GM21360 (cell line): ENCODE data around the gene BBS2.
"Not testable (repeated sequence)": the region's sequence is repeated elsewhere in the genome, so short reads cannot be mapped to it uniquely, and the experiment has no call there.

Experiments used
- ATAC-seq: cut with Tn5 transposase; IDR thresholded peaks from one replicate; pipeline ENCODE4 v1.9.1; 2021; ENCODE audit warnings: mild to moderate bottlenecking, moderate library complexity; ENCODE audit not compliant: unreplicated experiment

Gene BBS2

GRCh38 chr16:56530872-56531271 lies 11.0 kb upstream of the BBS2 start:
- ATAC-seq, result no peak

GRCh38 chr16:56525236-56525635 lies 5.4 kb upstream of the BBS2 start:
- no peak for ATAC-seq

GRCh38 chr16:56520251-56520577 lies 390 bp upstream of the BBS2 start:
- ATAC-seq, result no peak

- no peak for ATAC-seq
These were observed 1.4 kb downstream of the BBS2 start for GRCh38 chr16:56518425-56518824.

- no peak for ATAC-seq
These were observed 2.6 kb downstream of the BBS2 start for GRCh38 chr16:56517206-56517605.

GRCh38 chr16:56515665-56516064 lies 4.2 kb downstream of the BBS2 start:
- ATAC-seq, result no peak

GRCh38 chr16:56514845-56515244 lies 5.0 kb downstream of the BBS2 start:
- no peak for ATAC-seq

- ATAC-seq, result peak; percentile 49
These were observed 5.9 kb downstream of the BBS2 start for GRCh38 chr16:56513972-56514371.

DNA sequence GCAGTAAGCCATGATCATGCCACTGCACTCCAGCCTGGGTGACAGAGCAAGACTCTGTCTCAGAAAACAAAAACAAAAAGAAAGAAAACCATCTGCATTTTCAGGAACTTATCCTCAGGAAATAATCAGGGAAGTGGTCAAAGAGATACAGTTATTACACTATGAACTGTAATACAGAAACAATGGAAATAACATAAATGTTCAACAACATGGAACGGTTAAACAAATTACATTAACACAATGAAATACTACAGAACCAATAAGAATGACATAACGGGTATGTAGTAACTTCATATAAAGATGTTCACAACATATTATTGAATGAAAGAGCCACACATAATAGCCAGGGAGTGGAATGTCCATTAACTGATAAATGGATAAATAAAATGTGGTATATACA lies 6.7 kb downstream of the BBS2 start:
- ATAC-seq, result no peak

DNA sequence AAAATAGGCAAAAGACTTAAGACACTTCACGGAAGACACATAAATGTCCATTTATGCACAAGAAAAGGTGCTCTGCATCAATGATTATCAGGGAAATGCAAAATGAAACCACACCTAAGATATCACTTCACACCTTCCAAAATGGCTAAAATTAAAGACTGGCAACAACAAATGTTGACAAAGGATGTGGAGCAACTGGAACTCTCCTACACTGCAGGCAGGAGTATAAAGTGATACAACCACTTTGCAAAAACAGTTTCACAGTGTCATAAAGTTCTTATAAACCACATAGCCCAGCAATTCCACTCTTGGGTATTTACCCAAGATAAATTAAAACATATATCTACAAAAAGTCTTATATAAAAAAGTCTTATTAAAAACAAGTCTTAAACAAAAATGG lies 7.8 kb downstream of the BBS2 start:
- ATAC-seq, result no peak

DNA sequence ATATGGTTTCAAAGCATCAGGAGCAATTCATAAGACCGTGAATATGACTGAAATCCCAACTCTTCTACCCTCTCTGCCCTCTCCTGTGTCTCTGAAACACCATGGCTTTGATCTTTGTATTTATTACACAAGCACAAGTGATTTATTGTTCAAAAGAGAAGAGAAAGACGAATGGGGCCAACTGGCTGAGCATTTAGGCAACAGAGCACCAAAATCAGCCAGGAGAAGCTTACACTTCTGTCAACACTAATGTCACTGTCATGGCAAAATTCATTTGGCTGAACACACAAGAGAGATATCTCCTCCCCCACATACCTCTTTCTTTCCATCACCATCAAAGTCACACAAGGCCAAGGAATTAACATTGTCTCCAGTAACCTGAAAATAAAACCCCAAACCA lies 9.3 kb downstream of the BBS2 start:
- no peak for ATAC-seq

GRCh38 chr16:56506941-56507340 lies 12.9 kb downstream of the BBS2 start:
- ATAC-seq, result no peak

DNA sequence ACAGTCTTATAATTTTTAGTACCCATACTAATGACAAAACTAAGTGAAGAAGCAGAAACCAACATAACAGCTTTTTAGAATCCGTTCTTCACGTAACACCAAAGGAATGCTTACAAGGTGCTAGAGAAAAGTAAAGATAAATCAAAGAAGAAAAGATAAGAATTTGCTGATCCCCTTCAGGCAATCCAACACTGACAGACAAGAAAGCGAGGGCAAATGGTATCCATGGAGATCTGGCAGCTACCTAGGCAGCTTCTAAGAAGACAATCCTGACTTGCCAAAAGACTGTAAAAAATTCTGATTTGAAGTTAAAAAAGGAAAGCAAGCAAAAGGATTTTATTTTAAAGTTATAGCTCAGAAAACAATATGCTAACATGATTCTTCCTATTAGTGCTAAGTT lies 14.6 kb downstream of the BBS2 start:
- ATAC-seq, result no peak

DNA sequence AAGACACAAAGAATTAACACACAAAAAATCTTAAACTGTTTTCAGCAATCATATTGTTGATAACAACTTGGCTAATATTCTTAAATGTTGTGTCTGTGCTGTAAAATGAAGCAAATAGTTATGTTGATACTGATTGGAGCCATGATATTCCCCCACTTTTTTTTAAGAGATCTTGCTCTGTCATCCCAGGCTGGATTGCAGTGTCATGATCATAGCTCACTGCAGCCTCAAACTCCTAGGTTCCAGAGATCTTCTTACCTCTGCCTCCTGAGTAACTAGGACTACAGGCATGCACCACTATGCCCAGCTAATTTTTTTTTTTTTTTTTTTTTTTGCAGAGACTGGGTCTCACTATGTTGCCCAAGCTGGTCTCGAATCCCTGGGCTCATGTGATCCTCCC lies 26.0 kb downstream of the BBS2 start:
- ATAC-seq, result no peak

DNA sequence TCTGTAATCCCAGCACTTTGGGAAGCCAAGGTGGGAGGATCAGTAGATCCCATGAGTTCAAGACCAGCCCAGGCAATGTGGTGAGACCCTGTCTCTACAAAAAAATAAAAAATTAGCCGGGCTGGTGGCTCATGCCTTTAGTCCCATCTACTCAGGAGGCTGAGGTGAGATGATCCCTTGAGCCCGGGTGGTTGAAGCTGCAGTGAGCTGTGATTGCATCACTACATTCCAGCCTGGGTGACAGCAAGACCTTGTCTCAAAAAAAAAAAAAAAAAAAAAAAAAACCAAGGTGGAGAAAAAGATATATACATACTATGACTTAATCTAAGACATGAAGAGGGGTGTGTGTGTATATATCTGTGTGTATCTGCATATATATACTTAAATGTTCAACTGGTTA lies 26.7 kb downstream of the BBS2 start:
- no peak for ATAC-seq

DNA sequence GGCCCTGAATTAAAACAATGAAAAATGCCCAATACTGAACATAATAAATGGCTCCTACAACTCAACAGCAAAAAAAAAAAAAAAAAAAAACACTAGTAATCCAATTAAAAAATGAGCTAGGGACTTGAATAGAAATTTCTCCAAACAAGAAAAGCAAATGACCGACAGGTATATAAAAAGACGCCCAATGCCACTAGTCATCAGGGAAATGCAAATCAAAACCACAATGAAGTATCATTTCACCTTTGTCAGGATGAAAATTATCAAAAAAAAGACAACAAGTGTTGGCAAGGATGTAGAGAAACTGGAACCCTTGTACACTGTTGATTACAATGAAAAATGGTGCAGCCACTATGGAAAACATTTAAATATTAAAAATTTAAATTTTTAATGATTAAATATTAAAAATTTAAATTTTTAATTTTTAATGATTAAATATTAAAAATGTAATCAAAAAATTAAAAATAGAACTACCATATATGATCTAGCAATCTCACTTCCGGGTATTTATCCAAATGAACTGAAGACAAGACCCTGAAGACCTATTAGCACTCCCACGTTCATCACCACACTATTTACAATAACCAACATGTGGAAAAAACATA lies 28.1 kb downstream of the BBS2 start:
- ATAC-seq, result no peak

GRCh38 chr16:56488868-56489267 lies 31.0 kb downstream of the BBS2 start:
- not testable (repeated sequence) for ATAC-seq

DNA sequence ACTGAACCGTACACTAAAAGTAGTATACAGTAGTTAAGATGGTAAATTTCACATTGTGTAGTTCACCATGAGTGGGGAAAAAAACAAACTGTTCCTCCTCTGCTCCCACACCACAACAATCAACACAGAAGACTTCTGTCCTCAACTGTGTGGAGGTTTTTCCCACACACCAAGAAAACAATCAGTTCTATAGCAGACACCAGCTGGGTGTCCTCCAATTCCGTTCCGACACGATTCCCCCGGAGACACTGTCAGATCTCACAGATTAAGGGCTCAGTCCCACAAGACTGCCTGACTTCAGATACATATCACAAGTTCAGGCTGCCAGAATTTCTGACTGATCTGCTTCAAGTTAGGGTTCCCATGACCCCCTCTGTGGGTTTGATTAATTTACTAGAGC lies 31.8 kb downstream of the BBS2 start:
- no peak for ATAC-seq

DNA sequence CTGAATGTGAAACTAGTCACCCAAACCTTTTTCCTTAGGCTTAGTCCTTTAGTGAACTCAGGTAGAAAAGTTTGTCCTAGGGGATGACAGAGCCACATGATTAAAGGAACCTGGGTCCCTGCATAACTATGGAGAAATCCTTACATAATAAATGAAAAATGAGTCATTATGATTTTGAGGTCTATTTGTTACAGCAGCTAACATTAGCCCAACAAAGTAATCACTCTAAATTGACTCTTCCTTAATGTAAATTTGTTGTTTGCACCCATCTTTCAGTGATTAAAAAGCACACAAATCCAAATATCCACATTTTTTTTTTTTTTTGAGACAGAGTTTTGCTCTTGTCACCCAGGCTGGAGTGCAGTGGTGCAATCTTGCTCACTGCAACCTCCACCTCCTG lies 36.4 kb downstream of the BBS2 start:
- ATAC-seq, result no peak

- ATAC-seq, result no peak
These were observed 37.1 kb downstream of the BBS2 start for GRCh38 chr16:56482683-56483236.

DNA sequence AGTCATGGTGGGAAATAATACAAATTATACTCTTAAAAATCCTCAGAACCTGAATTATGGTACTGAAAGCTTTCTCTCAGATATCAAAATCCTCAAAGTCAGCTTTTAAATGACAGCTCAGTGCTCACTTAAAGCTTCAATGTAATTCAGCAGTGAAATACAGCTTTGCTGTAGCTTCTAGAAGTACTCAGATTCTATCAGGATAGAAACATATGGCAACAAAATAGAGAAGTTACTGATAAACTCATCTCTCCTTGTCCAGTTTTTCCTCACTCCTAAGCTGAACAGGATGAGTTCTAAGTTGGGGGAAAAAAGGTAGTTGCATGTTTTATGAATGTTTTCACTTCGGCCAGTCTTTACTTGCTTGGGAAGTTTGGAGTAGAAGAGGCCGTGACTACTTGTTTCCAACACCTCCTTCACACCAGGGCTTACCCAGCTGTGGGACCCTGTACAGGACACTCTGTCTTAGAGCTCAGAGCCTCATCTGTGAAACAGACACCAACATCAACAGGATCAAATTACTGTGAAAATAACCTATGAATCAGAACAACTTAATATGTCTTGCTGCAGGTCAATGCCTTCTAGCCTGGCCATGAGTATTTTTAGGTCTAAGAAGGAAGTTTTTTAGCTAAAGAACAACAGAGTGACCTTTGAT lies 38.2 kb downstream of the BBS2 start:
- no peak for ATAC-seq

GRCh38 chr16:56480776-56481467 lies 38.9 kb downstream of the BBS2 start:
- no peak for ATAC-seq
